GM12801 (cell line): Measurements from ENCODE around the gene ARHGAP15.

Experiments used
- CTCF ChIP-seq: IDR thresholded peaks from one replicate; pipeline ENCODE4 v1.5.1; 2011; ENCODE audit warnings: control low read depth; ENCODE audit not compliant: insufficient read length; ENCODE audit errors: extremely low read depth

ARHGAP15 gene

DNA sequence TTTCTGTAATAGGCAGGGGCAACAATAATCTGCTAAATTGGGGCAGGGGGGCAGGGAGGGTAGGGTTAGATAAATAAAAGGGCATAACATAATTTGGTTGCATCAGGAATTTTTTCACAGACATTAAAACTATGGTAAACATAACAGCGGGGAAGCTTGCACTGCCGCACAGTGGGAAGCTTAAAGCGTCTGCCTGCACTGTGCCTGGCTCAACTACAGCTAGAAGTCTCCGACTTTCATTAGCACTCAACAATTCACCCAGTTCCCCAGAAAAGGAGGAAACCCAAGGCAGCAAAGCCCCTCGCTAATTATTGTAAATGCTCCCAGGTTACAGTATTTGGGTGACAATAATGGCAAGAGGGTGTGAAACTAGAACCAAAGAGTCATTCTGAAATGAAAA is 562.9 kb downstream of the ARHGAP15 start:
- no peak for TF ChIP-seq CTCF

DNA sequence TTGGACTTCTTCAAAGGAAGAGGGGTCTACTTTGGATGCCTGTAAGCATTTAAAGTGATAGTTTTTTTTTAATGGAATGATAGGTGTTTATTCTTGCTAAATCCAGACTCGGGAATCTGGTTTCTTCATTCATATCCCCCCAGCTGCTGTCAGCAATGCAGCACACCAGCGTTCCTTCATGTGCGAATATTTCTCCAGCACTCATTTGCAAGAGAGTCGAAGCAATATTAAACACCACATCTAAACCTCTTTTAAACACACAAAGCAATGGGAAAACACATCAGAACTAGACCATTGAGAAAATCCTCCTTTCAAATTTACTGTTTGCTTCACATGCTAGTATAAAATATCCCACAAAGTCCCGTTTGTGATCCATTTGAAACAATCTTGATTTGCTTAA is 563.7 kb downstream of the ARHGAP15 start:
- TF ChIP-seq CTCF: no peak

DNA sequence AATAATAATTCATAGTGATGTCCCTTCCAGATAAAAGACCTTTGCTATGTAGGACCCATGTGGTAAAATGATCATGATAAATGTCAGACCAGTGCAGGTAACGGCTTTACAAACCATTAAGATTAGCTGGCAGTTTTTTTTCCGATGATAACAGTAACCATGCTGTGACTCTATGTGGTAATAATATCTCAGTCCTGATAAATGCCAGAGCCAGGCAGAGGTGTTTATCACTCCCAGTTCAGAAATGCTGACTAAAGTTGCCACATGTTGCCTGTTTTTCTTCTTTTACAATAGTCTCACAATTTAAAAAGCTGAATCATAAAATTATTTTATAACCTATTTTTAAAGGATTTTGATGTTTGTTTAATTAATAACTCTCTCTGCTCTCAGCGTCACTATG is 565.1 kb downstream of the ARHGAP15 start:
- no peak for TF ChIP-seq CTCF

GRCh38 chr2:143696651-143697050 is 567.4 kb downstream of the ARHGAP15 start:
- no peak for TF ChIP-seq CTCF

GRCh38 chr2:143697744-143698143 is 568.5 kb downstream of the ARHGAP15 start:
- no peak for TF ChIP-seq CTCF

- no peak for TF ChIP-seq CTCF
Measured at GRCh38 chr2:143698352-143698751, 569.1 kb downstream of the ARHGAP15 start.

DNA sequence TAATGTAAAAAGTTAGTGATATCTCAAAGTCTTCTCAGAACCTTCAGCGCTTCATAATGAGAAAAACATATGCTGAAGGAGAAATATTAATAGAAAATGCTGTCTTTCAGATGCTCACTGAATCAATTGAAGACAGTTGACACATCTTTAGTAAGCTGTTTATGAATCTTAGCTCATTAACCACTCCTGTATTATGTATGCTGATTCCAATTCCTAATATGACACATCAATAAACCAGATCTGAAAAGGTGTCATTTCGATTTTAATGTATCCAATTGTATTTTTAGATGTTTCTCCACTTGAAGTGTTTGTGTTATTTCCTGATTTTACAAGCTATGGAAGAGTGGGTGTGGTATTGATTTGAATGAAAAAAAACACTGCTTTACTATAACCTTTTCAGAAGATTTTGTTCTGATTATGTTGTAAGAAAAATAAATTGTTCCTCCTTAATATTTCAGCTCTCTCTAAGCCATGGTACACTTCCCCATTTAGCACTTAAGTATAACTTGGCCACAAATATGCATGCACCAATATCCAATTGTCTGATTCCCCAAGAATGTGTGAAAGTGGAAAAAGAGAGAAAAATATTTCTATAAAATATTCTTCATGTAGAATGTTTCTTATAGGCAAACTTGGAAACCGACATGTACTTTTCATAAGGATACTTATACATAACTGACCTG is 569.8 kb downstream of the ARHGAP15 start:
- TF ChIP-seq CTCF: no peak
